ENCODE data around the gene C1GALT1C1.

C1GALT1C1 gene

DNA sequence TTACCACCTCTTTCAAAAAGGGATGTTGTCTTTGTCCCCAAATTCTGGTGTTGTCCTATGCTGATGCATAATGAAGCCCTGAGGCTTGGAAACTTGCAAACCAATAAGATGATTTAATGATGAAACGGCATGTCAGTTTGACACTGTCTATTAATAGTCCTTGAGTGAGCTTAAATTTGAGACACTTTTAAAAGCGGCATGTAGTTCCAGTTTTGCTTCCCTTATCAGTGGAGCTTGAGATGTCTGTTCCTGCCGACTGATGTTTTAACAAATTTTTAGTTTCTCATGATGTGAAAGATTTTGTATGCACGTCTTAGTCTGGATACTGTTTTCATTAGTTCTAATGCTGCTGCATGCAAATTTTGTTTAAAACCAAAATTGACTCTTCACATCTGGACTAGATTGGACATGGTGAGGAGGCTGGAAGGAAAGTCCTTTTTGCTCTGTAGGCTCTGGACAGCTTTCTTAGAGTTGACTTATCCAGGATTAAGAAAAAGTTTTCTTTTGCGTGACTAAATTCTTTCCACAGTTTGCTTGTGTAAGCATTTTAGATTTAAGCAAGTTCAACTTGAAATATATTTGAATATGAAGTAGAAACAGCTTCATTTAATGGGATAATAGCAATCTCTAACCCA, 11.7 kb downstream of the C1GALT1C1 start:
- H3K9me3 ChIP-seq (ENCODE audit: control insufficient read depth, low read length) = no peaks in the 10 kb centered on the region
- H3K27ac ChIP-seq (ENCODE audit: low read length, poor library complexity, severe bottlenecking) = no peak overlapping the region
- no peak overlapping the region for H2BK12ac ChIP-seq (ENCODE audit: low read length in 2 of 2)
- no peaks in the 10 kb centered on the region for H3K79me1 ChIP-seq (replicated peaks; ENCODE audit: low read length, poor library complexity, severe bottlenecking)
- WGBS = 98% methylated on average over 3 of the region's 5 CpGs
- H2AFZ ChIP-seq (ENCODE audit: low read depth, low read length) = no peak overlapping the region
- H2BK5ac ChIP-seq (ENCODE audit: low read depth, low read length, poor library complexity, severe bottlenecking) = no peak overlapping the region
- no peak overlapping the region for H2AK5ac ChIP-seq (ENCODE audit: low read length, severe bottlenecking)
- no peak overlapping the region for H3K18ac ChIP-seq (ENCODE audit: low read depth in 1 of 2, low read length in 2 of 2)
- H3K36me3 ChIP-seq (ENCODE audit: control insufficient read depth in 1 of 2, insufficient read depth in 2 of 2, low read depth in 1 of 2, low read length in 2 of 2) = peaks cover 0 to 9% of the 10 kb centered on the region in 2 experiments
- no peak for DNase-seq
- H4K91ac ChIP-seq (ENCODE audit: low read length) = no peak overlapping the region
- H4K8ac ChIP-seq (ENCODE audit: low read length) = no peak overlapping the region
- no peak overlapping the region for H2BK15ac ChIP-seq (ENCODE audit: low read depth, poor library complexity, severe bottlenecking)
- H3K4me3 ChIP-seq (ENCODE audit: insufficient read depth in 1 of 2, low read depth in 1 of 2, low read length in 2 of 2) = no peak overlapping the region
- no peaks in the 10 kb centered on the region for H3K27me3 ChIP-seq (ENCODE audit: control insufficient read depth in 1 of 2, insufficient read depth in 1 of 2, low read length in 2 of 2)
- no peak overlapping the region for H3K23ac ChIP-seq (ENCODE audit: low read length in 2 of 2)
- no peaks in the 10 kb centered on the region for H3K4me1 ChIP-seq (ENCODE audit: control insufficient read depth, insufficient read depth, low read depth, low read length)
- no peak overlapping the region for H3K14ac ChIP-seq (ENCODE audit: low read length in 2 of 2)
- H3K9ac ChIP-seq (ENCODE audit: low read length) = no peak overlapping the region
- H3K4me2 ChIP-seq (ENCODE audit: low read length, poor library complexity, severe bottlenecking) = no peak overlapping the region
- H2BK120ac ChIP-seq (ENCODE audit: low read depth, low read length) = no peak overlapping the region
- H3K4ac ChIP-seq (ENCODE audit: low read depth in 1 of 2, low read length in 2 of 2) = no peak overlapping the region

DNA sequence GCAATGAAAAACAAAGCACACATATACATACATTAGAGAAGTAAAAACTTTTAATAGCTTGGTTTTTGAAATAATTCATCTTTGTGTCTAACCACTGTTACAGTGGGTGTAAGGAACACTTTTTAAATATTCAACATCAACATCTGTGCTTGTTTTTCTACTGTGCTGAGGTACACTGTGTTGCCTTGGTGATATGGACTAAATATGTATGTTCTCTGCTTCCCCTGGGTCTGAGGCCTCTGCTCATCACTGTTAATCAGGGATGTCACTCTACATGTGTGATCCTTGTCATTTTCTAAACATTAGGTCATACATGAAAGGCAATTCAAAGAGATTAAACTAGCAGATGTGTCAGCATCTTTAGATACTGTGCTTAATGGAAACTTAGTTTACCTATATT, 15.0 kb downstream of the C1GALT1C1 start:
- no peak overlapping the region for H2BK12ac ChIP-seq (ENCODE audit: low read length in 2 of 2)
- peaks cover 0 to 31% of the 10 kb centered on the region in 2 experiments for H3K36me3 ChIP-seq (ENCODE audit: control insufficient read depth in 1 of 2, insufficient read depth in 2 of 2, low read depth in 1 of 2, low read length in 2 of 2)
- DNase-seq = no peak
- H4K91ac ChIP-seq (ENCODE audit: low read length) = no peak overlapping the region
- no peaks in the 10 kb centered on the region for H3K4me1 ChIP-seq (ENCODE audit: control insufficient read depth, insufficient read depth, low read depth, low read length)
- H3K23ac ChIP-seq (ENCODE audit: low read length in 2 of 2) = no peak overlapping the region
- H4K8ac ChIP-seq (ENCODE audit: low read length) = no peak overlapping the region
- H3K14ac ChIP-seq (ENCODE audit: low read length in 2 of 2) = no peak overlapping the region
- H2BK120ac ChIP-seq (ENCODE audit: low read depth, low read length) = no peak overlapping the region
- H2AK5ac ChIP-seq (ENCODE audit: low read length, severe bottlenecking) = no peak overlapping the region
- H3K4me2 ChIP-seq (ENCODE audit: low read length, poor library complexity, severe bottlenecking) = no peak overlapping the region
- no peak overlapping the region for H3K27ac ChIP-seq (ENCODE audit: low read length, poor library complexity, severe bottlenecking)
- H3K4ac ChIP-seq (ENCODE audit: low read depth in 1 of 2, low read length in 2 of 2) = no peak overlapping the region
- no peak overlapping the region for H2AFZ ChIP-seq (ENCODE audit: low read depth, low read length)
- H3K27me3 ChIP-seq (ENCODE audit: control insufficient read depth in 1 of 2, insufficient read depth in 1 of 2, low read length in 2 of 2) = no peaks in the 10 kb centered on the region
- no peak overlapping the region for H3K4me3 ChIP-seq (ENCODE audit: insufficient read depth in 1 of 2, low read depth in 1 of 2, low read length in 2 of 2)
- no peaks in the 10 kb centered on the region for H3K79me1 ChIP-seq (replicated peaks; ENCODE audit: low read length, poor library complexity, severe bottlenecking)
- no peak overlapping the region for H3K18ac ChIP-seq (ENCODE audit: low read depth in 1 of 2, low read length in 2 of 2)
- H2BK15ac ChIP-seq (ENCODE audit: low read depth, poor library complexity, severe bottlenecking) = no peak overlapping the region
- H3K9ac ChIP-seq (ENCODE audit: low read length) = peak overlapping the region; percentile 16
- no peaks in the 10 kb centered on the region for H3K9me3 ChIP-seq (ENCODE audit: control insufficient read depth, low read length)
- no peak overlapping the region for H2BK5ac ChIP-seq (ENCODE audit: low read depth, low read length, poor library complexity, severe bottlenecking)

DNA sequence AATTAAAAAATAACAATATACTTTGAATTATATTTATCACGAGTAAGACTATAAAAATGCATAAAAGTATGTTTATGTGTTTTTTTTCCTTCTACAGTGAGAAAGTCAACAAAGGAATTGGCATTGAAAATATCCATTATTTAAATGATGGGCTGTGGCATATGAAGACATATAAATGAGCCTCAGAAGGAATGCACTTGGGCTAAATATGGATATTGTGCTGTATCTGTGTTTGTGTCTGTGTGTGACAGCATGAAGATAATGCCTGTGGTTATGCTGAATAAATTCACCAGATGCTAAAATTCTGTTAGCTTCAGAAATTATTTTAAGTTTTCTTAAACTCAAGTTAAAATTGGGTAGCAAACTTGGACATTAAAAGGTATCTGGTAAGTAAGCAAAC, 17.8 kb downstream of the C1GALT1C1 start:
- H3K4me2 ChIP-seq (ENCODE audit: low read length, poor library complexity, severe bottlenecking) = no peak overlapping the region

GRCh38 chrX:120604361-120604782, 25.5 kb downstream of the C1GALT1C1 start:
- peak overlapping the region in 1 of 2 experiments; percentile 88 for H3K4ac ChIP-seq (ENCODE audit: low read depth in 1 of 2, low read length in 2 of 2)
- H3K79me1 ChIP-seq (replicated peaks; ENCODE audit: low read length, poor library complexity, severe bottlenecking) = no peaks in the 10 kb centered on the region
- H2BK12ac ChIP-seq (ENCODE audit: low read length in 2 of 2) = peak overlapping the region in 1 of 2 experiments; percentile 66
- no peak overlapping the region for H3K14ac ChIP-seq (ENCODE audit: low read length in 2 of 2)
- peak overlapping the region; percentile 93 for H3K27ac ChIP-seq (ENCODE audit: low read length, poor library complexity, severe bottlenecking)
- no peak overlapping the region for H2BK15ac ChIP-seq (ENCODE audit: low read depth, poor library complexity, severe bottlenecking)
- H3K27me3 ChIP-seq (ENCODE audit: control insufficient read depth in 1 of 2, insufficient read depth in 1 of 2, low read length in 2 of 2) = no peaks in the 10 kb centered on the region
- no peak overlapping the region for H3K23ac ChIP-seq (ENCODE audit: low read length in 2 of 2)
- H3K4me3 ChIP-seq (ENCODE audit: insufficient read depth in 1 of 2, low read depth in 1 of 2, low read length in 2 of 2) = peak overlapping the region; percentile 65 to 89
- no peak overlapping the region for H2BK5ac ChIP-seq (ENCODE audit: low read depth, low read length, poor library complexity, severe bottlenecking)
- H2BK120ac ChIP-seq (ENCODE audit: low read depth, low read length) = no peak overlapping the region
- no peak overlapping the region for H4K91ac ChIP-seq (ENCODE audit: low read length)
- peak overlapping the region; percentile 56 for H3K4me2 ChIP-seq (ENCODE audit: low read length, poor library complexity, severe bottlenecking)
- H3K9me3 ChIP-seq (ENCODE audit: control insufficient read depth, low read length) = no peaks in the 10 kb centered on the region
- peak overlapping the region; percentile 59 for H2AK5ac ChIP-seq (ENCODE audit: low read length, severe bottlenecking)
- 0% methylated on average over 4 of the region's 5 CpGs for WGBS
- H3K9ac ChIP-seq (ENCODE audit: low read length) = peak overlapping the region; percentile 97
- peak overlapping the region; percentile 19 to 88 for H3K18ac ChIP-seq (ENCODE audit: low read depth in 1 of 2, low read length in 2 of 2)
- H4K8ac ChIP-seq (ENCODE audit: low read length) = no peak overlapping the region
- peak; percentile 61 for DNase-seq
- peaks cover 2 to 19% of the 10 kb centered on the region in 2 experiments for H3K36me3 ChIP-seq (ENCODE audit: control insufficient read depth in 1 of 2, insufficient read depth in 2 of 2, low read depth in 1 of 2, low read length in 2 of 2)
- H3K4me1 ChIP-seq (ENCODE audit: control insufficient read depth, insufficient read depth, low read depth, low read length) = no peaks in the 10 kb centered on the region
- H2AFZ ChIP-seq (ENCODE audit: low read depth, low read length) = no peak overlapping the region

More for the DNA sequence above, 17.8 kb downstream of the C1GALT1C1 start:
- H3K9ac ChIP-seq (ENCODE audit: low read length) = no peak overlapping the region
- no peak overlapping the region for H3K14ac ChIP-seq (ENCODE audit: low read length in 2 of 2)
- no peak overlapping the region for H3K23ac ChIP-seq (ENCODE audit: low read length in 2 of 2)
- WGBS = no CpG with 5 or more reads among the region's 1 CpG
- no peak overlapping the region for H2BK12ac ChIP-seq (ENCODE audit: low read length in 2 of 2)
- DNase-seq = no peak
- no peaks in the 10 kb centered on the region for H3K79me1 ChIP-seq (replicated peaks; ENCODE audit: low read length, poor library complexity, severe bottlenecking)
- H3K4ac ChIP-seq (ENCODE audit: low read depth in 1 of 2, low read length in 2 of 2) = no peak overlapping the region
- no peak overlapping the region for H2BK120ac ChIP-seq (ENCODE audit: low read depth, low read length)
- no peak overlapping the region for H2AFZ ChIP-seq (ENCODE audit: low read depth, low read length)
- peaks cover 2 to 46% of the 10 kb centered on the region in 2 experiments for H3K36me3 ChIP-seq (ENCODE audit: control insufficient read depth in 1 of 2, insufficient read depth in 2 of 2, low read depth in 1 of 2, low read length in 2 of 2)
- H3K18ac ChIP-seq (ENCODE audit: low read depth in 1 of 2, low read length in 2 of 2) = no peak overlapping the region
- H3K4me3 ChIP-seq (ENCODE audit: insufficient read depth in 1 of 2, low read depth in 1 of 2, low read length in 2 of 2) = no peak overlapping the region
- no peaks in the 10 kb centered on the region for H3K4me1 ChIP-seq (ENCODE audit: control insufficient read depth, insufficient read depth, low read depth, low read length)
- no peak overlapping the region for H2BK15ac ChIP-seq (ENCODE audit: low read depth, poor library complexity, severe bottlenecking)
- no peak overlapping the region for H4K8ac ChIP-seq (ENCODE audit: low read length)
- no peaks in the 10 kb centered on the region for H3K27me3 ChIP-seq (ENCODE audit: control insufficient read depth in 1 of 2, insufficient read depth in 1 of 2, low read length in 2 of 2)
- H3K9me3 ChIP-seq (ENCODE audit: control insufficient read depth, low read length) = no peaks in the 10 kb centered on the region
- no peak overlapping the region for H2AK5ac ChIP-seq (ENCODE audit: low read length, severe bottlenecking)
- H2BK5ac ChIP-seq (ENCODE audit: low read depth, low read length, poor library complexity, severe bottlenecking) = no peak overlapping the region
- H4K91ac ChIP-seq (ENCODE audit: low read length) = no peak overlapping the region
- no peak overlapping the region for H3K27ac ChIP-seq (ENCODE audit: low read length, poor library complexity, severe bottlenecking)
